Lower leg skin (tissue), 3 donors: ENCODE data around the gene PRR15.
"Not testable (repeated sequence)": the region's sequence is repeated elsewhere in the genome, so short reads cannot be mapped to it uniquely, and the experiment has no call there.

Source experiments
- CTCF ChIP-seq, 3 donors: fragments of 450-650 bp; IDR thresholded peaks; one replicate each; pipeline ENCODE4 v1.5.1; 2016; ENCODE audit warnings: antibody characterized with exemption in 3 of 3, mild to moderate bottlenecking in 3 of 3, moderate library complexity in 2 of 3
- POLR2A ChIP-seq, 2 donors: fragments of 450-650 bp; IDR thresholded peaks; one replicate each; pipeline ENCODE4 v1.6.1; 2016 to 2017; ENCODE audit warnings: antibody characterized with exemption in 2 of 2, mild to moderate bottlenecking in 1 of 2, moderate library complexity in 1 of 2

GRCh38 chr7:29528526-29528925 lies 35.1 kb upstream of the PRR15 start:
- TF ChIP-seq CTCF, POLR2A (IDR thresholded peaks at IDR 0.05): not testable (repeated sequence)
